Activated naive CD8-positive, alpha-beta T cell treated with anti-CD3 and anti-CD28 coated beads, Interleukin-2, amount 50 U/mL, for 16 hours (primary cell): Measurements from ENCODE around the gene MTMR2.

Experiments used
- DNase-seq: peaks from one replicate; pipeline ENCODE4 v3.0.0-alpha.2; 2020; ENCODE audit warnings: low read depth, low spot score

The MTMR2 gene

DNA sequence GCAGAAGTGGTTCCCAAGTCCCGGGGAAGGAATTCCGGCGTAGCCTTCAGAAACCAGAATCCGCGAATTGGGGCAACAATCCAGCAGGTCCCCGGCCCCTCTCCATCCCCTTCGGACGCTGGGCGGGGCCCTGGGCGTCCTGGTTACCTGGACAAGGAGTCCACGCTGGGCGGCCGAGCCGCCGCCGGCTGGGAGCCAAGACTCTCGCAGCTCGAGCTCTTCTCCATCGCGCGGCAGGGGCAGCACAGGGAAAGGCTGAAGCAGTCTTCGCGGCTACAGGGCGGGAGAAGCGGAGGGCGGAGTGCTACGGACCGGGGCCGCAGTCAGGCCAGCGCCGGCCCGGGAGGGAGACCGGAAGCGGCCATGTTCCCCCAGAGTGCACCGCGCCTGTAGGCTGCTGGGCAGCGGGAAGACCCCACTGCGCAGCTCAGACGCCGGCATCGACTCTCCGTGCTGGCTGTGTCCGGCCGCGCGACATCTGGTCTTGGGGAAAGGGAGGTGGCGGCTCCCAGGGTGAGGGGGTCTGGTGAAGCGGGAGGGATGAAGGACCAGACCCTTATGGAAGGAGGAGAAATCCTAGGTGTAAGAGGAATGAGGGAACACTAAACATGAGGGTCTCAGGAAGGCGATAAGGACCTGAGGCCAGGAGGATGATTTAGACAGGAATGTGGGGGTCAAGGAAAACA lies at the start of gene MTMR2:
MTMR2 (minus strand) TSS at position 380 of the 686 bp plus-strand sequence; CDS start at position 227, 153 bp downstream.
- DNase-seq, result no peak

GRCh38 chr11:95972060-95972459 lies 48.2 kb upstream of the MTMR2 start:
- no peak for DNase-seq

- DNase-seq, result no peak
Measured at GRCh38 chr11:95968585-95968984, 44.7 kb upstream of the MTMR2 start.

DNA sequence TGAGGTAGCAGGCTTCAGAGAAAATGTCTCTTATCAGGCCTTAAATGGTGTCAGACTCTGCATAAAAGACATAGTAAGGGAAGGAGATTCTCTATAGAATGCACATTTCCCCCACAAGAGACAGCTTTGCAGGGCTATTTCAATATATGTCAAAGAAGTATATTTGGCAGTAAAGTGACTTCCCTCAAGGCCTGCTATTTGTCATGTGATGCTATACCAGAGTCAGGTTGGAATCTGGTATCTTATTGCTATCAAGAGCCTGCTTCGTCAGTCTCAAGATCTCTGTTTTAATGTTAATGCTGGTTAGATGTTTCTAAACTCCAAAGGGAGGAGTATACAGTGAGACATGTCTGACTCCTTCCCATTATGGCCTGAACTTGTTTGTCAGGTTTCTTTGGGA lies 40.4 kb upstream of the MTMR2 start:
- no peak for DNase-seq

DNA sequence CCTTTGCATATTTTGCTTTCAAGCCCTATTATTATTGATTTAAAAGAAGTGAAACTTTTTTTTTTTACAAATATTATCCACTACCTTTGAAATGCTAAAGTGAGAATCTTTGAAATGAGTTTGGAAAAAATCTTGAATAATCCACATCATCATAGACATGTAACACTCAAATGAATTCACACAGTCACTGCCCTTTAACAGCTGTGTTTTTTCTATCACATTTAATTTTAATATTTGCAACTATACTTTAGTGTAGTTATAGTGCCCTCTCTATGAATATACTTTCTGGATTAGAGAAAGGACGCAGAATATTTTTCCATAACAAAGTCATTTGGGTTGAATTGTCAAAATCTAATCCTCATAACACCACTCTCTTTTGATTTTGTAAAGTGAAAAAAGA lies 37.9 kb upstream of the MTMR2 start:
- no peak for DNase-seq

DNA sequence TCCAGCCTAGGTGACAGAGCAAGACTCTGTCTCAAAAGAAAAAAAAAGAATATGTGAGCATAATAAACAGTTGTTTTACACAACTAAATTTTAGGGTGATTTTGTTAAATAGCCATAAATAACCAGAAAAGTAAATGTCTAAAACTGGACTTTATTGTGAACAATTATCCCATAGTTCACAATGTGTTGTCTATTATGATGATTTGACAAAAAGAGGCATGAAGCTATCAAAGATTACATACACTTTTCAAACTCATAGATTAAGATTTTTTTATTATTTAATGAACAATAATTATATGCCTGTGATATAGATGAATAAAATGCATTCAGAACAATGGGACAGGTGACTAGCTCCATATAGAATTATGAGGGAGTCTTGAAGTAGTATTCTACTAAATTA lies 27.0 kb upstream of the MTMR2 start:
- DNase-seq, result no peak

- DNase-seq, result no peak
Measured at GRCh38 chr11:95948637-95949036, 24.7 kb upstream of the MTMR2 start.

DNA sequence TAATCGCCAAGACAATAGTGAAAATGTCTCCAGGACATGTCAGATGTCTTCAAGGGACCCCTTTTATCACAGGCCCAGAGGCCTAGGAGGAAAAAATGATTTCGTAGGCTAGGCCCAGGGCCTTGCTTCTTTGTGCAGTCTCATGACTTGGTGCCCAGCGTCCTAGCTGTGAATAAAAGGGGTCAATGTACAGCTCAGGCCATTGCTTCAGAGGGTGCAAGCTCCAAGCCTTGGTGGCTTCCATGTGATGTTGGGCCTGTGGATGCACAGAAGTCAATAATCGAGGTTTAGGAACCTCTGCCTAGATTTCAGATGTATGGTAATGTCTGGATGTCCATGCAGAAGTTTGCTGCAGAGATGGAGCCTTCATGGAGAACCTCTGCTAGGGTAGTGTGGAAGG lies 20.7 kb upstream of the MTMR2 start:
- no peak for DNase-seq

DNA sequence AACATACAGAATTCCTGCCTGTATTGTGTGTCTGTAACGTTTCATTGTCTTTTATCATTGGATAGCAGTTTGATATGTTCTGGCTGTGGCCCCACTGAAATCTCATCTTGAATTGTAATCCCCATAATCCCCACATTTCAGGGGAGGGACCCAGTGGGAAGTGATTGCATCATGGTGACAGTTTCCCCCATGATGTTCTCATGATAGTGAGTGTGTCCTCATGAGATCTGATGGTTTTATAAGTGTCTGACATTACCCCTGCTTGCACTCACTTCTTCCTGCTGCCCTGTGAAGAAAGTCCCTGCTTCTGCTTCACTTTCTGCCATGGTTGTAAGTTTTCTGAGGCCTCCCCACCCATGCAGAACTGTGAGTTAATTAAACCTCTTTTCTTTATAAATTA lies 19.6 kb upstream of the MTMR2 start:
- DNase-seq, result no peak

DNA sequence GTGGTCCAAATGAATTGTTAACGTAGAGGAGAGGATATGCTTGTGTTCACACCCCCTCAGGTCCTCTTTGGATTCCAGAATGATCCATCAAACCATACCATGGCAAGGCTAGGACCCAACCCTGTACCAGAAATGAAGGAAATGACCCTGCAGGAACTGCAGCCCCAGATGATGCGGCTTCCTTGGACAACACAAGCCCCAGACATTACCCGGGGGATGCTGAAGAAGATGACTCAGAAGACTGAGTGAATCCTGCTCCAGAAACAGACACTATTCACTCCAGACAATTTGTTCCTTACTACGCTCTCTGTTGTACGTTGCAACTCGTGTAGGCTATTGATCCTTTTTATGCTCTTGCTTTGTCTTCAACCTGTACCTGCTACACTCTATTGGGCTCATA lies 15.2 kb upstream of the MTMR2 start:
- DNase-seq, result no peak

DNA sequence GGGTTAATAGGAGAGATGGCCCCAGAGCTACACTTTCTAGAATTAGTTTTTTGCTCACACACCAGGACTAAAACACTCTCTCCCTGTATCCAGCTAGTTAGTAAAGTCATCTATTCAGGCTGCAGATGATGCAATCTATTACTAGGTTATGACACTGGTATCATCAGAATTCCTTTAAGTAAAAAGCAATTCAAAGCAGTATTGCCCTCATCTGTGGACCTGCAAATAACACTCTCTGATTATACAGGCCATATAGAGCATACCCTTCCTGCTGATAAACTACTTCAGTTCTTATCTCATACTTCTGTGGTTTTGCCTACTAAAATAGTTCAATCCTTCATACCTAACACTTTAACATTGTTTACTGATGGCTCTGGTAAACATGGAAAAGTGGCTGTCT lies 13.5 kb upstream of the MTMR2 start:
- DNase-seq, result no peak

DNA sequence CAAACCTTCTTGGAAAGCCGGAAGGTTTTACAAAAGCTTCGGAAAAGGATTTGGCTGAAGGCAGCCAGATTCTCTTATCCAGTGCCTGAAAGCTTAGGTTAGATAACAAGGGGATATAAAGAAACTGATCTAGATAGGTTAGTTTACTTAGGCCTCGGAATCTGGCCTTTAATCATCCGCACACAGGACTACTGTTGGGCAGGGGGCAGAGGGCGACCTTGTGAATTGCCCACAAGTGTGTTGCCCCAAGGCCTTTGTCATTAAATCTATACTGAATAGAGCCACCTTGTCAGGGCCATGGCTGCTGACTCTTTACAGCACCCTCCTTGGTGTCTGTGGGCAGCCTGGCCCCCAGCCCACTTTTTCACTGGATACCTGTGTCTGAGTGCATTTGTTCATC lies 9.7 kb upstream of the MTMR2 start:
- no peak for DNase-seq

DNA sequence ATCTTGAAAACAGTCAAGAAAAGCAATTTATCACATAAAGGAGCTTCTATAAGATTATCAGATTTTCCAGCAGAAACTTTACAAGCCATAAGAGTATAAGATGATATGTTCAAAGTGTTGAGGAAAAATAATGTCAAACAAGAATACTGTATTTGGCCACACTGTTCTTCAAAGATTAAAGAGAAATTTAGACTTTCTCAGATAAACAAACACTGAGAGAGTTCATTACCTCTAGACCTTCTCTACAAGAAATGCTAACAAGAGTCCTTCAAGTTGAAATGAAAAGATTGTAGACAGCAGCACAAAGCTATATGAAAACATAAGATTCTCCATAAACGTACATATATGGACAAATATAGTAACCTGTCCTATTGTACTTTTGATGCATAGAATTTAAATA lies 8.0 kb upstream of the MTMR2 start:
- DNase-seq, result no peak

DNA sequence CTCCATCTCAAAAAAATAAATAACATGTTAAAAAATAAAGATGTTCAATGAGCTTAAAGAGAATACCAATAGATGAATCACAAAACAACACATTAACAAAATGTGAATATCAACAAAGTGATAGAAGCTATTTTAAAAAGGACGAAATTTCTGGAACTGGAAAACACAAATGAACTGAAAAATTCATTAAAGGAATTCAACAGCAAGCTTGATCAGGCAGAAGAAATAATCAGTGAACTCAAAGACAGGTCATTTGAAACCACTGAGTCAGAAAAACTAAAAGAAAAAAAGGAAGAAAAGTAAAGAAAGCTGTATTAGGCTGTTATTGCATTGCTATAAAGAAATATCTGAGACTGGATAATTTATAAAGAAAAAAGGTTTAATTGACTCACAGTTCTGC lies 7.0 kb upstream of the MTMR2 start:
- no peak for DNase-seq

- DNase-seq, result no peak
Measured at GRCh38 chr11:95926726-95927125, 2.8 kb upstream of the MTMR2 start.

DNA sequence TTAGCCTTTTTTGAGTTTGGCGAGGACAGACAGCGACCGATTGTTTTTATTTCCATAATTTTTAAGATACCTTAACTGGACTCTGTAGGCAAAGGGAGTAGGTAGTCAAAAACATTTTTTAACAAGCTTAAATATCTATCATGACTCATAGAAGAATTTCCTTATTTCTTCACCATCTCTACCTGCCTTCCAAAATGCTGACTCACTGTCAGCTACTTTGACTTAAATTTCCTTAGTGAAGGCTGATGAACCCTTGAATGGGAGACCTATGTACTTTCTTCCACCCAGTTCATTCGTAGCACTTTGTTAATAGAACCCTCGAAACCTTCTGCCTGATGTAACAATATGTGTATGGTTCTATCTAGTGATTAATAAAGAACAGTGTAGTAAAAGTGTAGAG lies 1.1 kb upstream of the MTMR2 start:
- DNase-seq, result no peak

- no peak for DNase-seq
Measured at GRCh38 chr11:95924414-95924760, 480 bp upstream of the MTMR2 start.

DNA sequence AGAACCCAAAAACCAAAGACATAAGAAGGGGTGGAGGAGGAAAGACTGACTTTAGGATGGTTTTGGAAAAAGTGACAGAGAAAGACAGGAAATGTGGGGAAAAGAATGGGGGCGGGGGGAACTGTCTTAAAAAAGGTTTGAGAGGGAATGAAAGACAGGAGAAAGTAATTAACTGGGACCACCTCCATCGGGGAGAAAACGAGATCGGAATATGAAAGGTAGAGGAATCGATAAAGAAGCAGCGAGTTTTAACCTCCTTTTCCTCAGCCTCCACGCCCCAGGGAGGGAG lies 524 bp downstream of the MTMR2 start:
- DNase-seq, result no peak

DNA sequence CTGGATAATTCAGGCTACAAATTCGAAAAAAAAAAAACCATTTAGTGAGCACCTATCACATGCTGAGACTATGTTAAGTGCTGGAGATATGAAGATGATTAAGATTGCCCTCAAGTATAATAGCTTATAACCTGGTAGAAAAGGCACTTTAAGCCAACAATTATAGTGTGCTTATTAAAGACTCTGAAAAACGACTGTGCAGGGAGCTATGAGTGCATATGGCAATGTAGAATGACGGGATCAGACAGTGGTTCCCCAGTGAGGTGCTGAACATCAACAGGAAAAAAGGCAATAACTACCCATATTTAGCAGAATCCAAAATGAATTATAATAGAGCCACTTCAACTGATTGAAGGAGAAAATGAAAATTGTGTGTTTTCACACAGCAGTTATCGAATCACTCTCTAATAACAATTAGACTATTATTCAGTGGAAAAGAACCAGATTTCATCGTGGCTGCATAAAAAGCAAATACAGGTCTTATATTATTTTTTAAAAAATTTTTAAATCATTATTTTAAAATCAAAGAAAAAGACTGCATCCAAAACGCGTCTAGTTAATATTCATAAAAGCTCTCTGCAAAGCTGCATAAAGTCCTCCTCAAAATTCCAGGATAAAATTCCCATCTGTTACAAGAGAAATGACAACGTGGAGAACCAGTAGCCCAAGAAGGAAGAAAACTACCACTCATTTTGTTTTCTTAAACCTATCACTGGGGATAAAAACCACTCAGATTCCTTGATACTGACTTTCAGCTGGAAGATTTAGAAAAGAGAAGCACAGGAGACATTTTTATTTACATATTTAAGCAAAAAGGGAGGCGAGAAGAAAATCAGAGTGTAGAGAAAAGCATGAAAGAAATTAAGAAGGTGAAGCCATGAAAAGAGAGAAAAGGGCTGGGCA lies 1.1 kb downstream of the MTMR2 start:
- DNase-seq, result no peak

DNA sequence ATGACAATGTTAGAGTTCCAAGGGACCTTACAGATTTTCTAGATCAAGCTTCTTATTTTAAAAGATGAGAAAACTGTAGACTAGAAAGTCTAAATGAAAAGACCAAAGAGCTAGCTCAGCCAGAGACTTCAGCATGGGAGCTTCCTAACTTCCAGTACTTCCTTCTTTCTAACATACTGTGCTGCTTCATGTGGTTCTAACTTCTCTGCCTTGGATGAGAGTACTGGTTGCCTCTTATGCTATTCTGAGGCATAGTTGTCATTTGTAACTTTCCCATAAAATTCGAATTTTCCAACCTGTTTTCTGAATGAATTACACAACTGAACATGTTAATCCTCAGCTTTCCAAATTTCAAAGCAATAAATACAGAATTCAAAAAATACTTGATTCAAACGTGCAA lies 1.8 kb downstream of the MTMR2 start:
- no peak for DNase-seq

DNA sequence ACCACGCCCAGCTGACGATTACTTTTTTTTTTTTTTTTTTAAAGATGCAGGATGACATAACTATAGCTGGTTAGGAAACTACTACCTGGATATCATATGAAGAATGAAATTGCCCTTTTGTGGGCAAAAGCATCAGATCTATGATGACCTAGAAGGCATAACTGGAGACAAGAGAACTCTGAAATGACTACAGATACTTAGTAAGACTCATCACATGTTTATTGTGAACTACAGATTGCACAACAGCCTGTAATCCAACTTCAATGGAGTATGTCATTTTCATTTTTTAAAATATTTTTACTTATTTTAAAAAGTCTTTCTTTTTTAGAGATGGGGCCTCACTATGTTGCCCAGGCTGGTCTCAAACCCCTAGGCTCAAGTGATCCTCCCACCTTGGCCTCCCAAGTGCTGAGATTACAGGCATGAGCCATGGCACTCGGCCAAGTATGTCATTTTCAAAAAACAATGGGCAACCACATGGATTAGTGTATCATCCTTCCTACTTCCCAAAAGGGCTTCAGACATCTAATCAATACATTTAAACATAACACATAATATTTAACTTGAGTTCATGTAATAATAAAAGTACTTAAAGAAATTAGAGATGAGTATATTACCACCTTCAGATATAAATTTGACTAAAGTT lies 3.3 kb downstream of the MTMR2 start:
- DNase-seq, result no peak

DNA sequence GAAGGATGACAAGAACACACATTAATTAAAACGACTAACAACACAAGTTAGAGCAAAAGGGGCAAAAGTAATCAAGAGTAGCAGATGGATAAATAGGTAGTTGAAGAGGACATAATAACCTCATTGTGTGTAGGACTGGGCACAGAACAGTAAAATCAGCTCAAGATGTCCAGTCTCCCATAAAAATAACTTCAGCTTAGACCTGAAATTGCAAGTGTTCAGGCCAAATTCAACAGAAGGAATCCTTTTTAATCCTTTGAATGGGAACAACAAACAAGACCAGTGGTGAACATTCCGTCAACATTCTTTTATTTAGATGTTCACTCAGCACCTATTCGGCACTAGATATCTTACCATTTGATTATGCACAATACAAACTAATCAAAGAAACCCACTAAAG lies 4.4 kb downstream of the MTMR2 start:
- no peak for DNase-seq

- DNase-seq, result no peak
Measured at GRCh38 chr11:95918720-95919119, 5.2 kb downstream of the MTMR2 start.
